Panc1 (cell line): Measurements from ENCODE around the gene NPPB. TPM values are rescaled to one million over a fixed set of nuclear protein-coding genes. Genes with fewer than 3 reads are reported as not detected.

Experiments used
- ATAC-seq: fragments of 200-7000 bp; cut with Tn5 transposase; 2 replicates; pipeline ENCODE4 v1.9.1; 2020; ENCODE audit warnings: mild to moderate bottlenecking, moderate library complexity
- BruUV-seq: library from RNA; stranded (reverse); fragments of 400-500 nt; replicated peaks from 2 replicates; lab custom pipeline; 2021; lab: Mats Ljungman, UMichigan
- CTCF ChIA-PET: fragments of 300-600 bp; sonication (Branson Sonifier 250); formaldehyde crosslinking; loops from one replicate; lab custom pipeline; 2022; ENCODE audit warnings: antibody characterized with exemption; lab: Charles Lee
- POLR2A ChIA-PET: fragments of 300-600 bp; sonication (Branson Sonifier 250); formaldehyde crosslinking; loops from one replicate; lab custom pipeline; 2022; ENCODE audit warnings: antibody characterized with exemption; lab: Charles Lee
- DNase-seq: peaks from one replicate; pipeline ENCODE4 v3.0.0-alpha.2; 2010; ENCODE audit warnings: low read depth, low spot score
- H3K27ac ChIP-seq: 2 replicates; pipeline ENCODE4 v1.5.1; 2011; ENCODE audit warnings: mild to moderate bottlenecking, low read length, inconsistent platforms
- H3K27me3 ChIP-seq: fragments of 200-500 bp; sonication (Bioruptor generic); 2 replicates; pipeline ENCODE4 v1.6.0; 2014; ENCODE audit warnings: low read length, inconsistent platforms; ENCODE audit not compliant: control insufficient read depth, insufficient read depth
- H3K36me3 ChIP-seq: fragments of 200-500 bp; sonication (Bioruptor generic); 2 replicates; pipeline ENCODE4 v1.5.1; 2014; ENCODE audit warnings: inconsistent platforms, mild to moderate bottlenecking, low read length, moderate library complexity; ENCODE audit not compliant: control insufficient read depth, insufficient read depth
- H3K4me1 ChIP-seq: 2 replicates; pipeline ENCODE4 v1.5.1; 2011; ENCODE audit warnings: inconsistent platforms, mild to moderate bottlenecking, low read length, moderate library complexity; ENCODE audit not compliant: control insufficient read depth, insufficient read depth
- H3K4me3 ChIP-seq, 2 experiments: 2 replicates each; pipeline ENCODE4 v1.5.1; 2011 to 2012; ENCODE audit warnings: low read depth in 2 of 2, low read length in 2 of 2, mild to moderate bottlenecking in 2 of 2, inconsistent platforms in 1 of 2, moderate library complexity in 1 of 2
- H3K9me3 ChIP-seq: fragments of 200-500 bp; sonication (Bioruptor generic); 2 replicates; pipeline ENCODE4 v1.5.1; 2014; ENCODE audit warnings: low read depth, mild to moderate bottlenecking, inconsistent platforms, low read length, moderate library complexity; ENCODE audit not compliant: control insufficient read depth, insufficient read depth
- POLR2AphosphoS5 ChIP-seq: IDR thresholded peaks from 2 replicates; pipeline ENCODE4 v1.6.1; 2012; ENCODE audit warnings: mild to moderate bottlenecking, low read depth, low read length, moderate library complexity
- SIN3A ChIP-seq: IDR thresholded peaks from 2 replicates; pipeline ENCODE4 v1.6.1; 2012; ENCODE audit warnings: low read depth, mild to moderate bottlenecking, low read length, moderate library complexity, borderline replicate concordance; ENCODE audit not compliant: insufficient read depth
- TCF7L2 ChIP-seq: IDR thresholded peaks from 2 replicates; pipeline ENCODE4 v1.6.1; 2011; ENCODE audit warnings: mild to moderate bottlenecking, low read depth, low read length, inconsistent platforms
- in situ Hi-C: cut with HindIII; loops from 2 replicates; pipeline ENCODE4 v1.10.0; 2016; ENCODE audit warnings: low sequenced_read_pairs, low pct_unique_long_range_greater_than_20kb
- intact Hi-C: fragments of 100-400 bp; cut with micrococcal nuclease; formaldehyde crosslinking; loops from one replicate; pipeline ENCODE4 v1.10.0; 2022; ENCODE audit not compliant: unreplicated experiment
- total RNA-seq: library from RNA; stranded (reverse); gene quantifications from one replicate; pipeline ENCODE4 v1.2.1, GENCODE V29; 2021; ENCODE audit not compliant: unreplicated experiment
- TF ChIP-seq, protein P1 (sequence below), 2 experiments: IDR thresholded peaks; 2 replicates each; pipeline ENCODE4 v1.6.1; 2011 to 2012; ENCODE audit warnings: low read depth in 2 of 2, control low read depth in 1 of 2, low read length in 1 of 2, mild to moderate bottlenecking in 1 of 2, moderate library complexity in 1 of 2; ENCODE audit not compliant: insufficient read depth in 1 of 2
- TF ChIP-seq, protein P2 (sequence below): fragments of 450-650 bp; IDR thresholded peaks from 2 replicates; pipeline ENCODE4 v1.5.1; 2017; ENCODE audit warnings: mild to moderate bottlenecking

NPPB gene
- total RNA-seq, 1 experiment from 2014 or later, result not detected

DNA sequence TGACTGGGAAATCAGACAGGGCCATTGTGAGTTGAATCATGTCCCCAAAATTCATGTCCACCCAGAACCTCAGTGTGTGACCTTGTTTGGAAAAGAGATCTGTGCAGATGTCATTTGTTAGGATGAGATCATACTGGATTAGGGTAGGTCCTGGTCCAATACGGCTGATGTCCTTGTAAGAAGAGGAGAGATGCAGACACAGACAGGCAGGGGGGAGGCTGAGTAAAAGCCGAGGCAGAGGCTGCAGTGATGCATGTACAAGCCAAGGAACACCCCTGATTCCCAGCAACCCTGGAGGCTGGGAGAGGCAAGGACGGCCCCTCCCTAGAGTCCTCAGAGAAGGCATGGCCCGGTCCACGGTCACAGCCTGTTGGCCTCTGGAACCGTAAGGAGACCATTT is 15.9 kb upstream of the NPPB start:
- TF ChIP-seq, protein P1, sequence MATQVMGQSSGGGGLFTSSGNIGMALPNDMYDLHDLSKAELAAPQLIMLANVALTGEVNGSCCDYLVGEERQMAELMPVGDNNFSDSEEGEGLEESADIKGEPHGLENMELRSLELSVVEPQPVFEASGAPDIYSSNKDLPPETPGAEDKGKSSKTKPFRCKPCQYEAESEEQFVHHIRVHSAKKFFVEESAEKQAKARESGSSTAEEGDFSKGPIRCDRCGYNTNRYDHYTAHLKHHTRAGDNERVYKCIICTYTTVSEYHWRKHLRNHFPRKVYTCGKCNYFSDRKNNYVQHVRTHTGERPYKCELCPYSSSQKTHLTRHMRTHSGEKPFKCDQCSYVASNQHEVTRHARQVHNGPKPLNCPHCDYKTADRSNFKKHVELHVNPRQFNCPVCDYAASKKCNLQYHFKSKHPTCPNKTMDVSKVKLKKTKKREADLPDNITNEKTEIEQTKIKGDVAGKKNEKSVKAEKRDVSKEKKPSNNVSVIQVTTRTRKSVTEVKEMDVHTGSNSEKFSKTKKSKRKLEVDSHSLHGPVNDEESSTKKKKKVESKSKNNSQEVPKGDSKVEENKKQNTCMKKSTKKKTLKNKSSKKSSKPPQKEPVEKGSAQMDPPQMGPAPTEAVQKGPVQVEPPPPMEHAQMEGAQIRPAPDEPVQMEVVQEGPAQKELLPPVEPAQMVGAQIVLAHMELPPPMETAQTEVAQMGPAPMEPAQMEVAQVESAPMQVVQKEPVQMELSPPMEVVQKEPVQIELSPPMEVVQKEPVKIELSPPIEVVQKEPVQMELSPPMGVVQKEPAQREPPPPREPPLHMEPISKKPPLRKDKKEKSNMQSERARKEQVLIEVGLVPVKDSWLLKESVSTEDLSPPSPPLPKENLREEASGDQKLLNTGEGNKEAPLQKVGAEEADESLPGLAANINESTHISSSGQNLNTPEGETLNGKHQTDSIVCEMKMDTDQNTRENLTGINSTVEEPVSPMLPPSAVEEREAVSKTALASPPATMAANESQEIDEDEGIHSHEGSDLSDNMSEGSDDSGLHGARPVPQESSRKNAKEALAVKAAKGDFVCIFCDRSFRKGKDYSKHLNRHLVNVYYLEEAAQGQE (IDR thresholded peaks at IDR 0.05; ENCODE audit: insufficient read depth in 1 of 2, low read depth in 2 of 2, low read length in 1 of 2), result no peak
- no peak for TF ChIP-seq TCF7L2
- TF ChIP-seq POLR2AphosphoS5, result no peak
- TF ChIP-seq, protein P2, sequence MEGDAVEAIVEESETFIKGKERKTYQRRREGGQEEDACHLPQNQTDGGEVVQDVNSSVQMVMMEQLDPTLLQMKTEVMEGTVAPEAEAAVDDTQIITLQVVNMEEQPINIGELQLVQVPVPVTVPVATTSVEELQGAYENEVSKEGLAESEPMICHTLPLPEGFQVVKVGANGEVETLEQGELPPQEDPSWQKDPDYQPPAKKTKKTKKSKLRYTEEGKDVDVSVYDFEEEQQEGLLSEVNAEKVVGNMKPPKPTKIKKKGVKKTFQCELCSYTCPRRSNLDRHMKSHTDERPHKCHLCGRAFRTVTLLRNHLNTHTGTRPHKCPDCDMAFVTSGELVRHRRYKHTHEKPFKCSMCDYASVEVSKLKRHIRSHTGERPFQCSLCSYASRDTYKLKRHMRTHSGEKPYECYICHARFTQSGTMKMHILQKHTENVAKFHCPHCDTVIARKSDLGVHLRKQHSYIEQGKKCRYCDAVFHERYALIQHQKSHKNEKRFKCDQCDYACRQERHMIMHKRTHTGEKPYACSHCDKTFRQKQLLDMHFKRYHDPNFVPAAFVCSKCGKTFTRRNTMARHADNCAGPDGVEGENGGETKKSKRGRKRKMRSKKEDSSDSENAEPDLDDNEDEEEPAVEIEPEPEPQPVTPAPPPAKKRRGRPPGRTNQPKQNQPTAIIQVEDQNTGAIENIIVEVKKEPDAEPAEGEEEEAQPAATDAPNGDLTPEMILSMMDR, result no peak
- TF ChIP-seq SIN3A, result no peak
- ChIA-PET CTCF (no interaction called here), POLR2A (no interaction called here)
- no peak for DNase-seq
- no peak overlapping the region for H3K4me3 ChIP-seq
- no peak for ATAC-seq
- in situ Hi-C loops, result no loop called here
- H3K9me3 ChIP-seq, result no peaks in the 10 kb centered on the region
- BruUV-seq, result no TSS peak
- no peaks in the 10 kb centered on the region; the same call in 1 of the 2 replicates for H3K27me3 ChIP-seq
- intact Hi-C loops, result no loop called here
- H3K27ac ChIP-seq, result no peak overlapping the region
- H3K36me3 ChIP-seq, result no peaks in the 10 kb centered on the region
- no peaks in the 10 kb centered on the region for H3K4me1 ChIP-seq

DNA sequence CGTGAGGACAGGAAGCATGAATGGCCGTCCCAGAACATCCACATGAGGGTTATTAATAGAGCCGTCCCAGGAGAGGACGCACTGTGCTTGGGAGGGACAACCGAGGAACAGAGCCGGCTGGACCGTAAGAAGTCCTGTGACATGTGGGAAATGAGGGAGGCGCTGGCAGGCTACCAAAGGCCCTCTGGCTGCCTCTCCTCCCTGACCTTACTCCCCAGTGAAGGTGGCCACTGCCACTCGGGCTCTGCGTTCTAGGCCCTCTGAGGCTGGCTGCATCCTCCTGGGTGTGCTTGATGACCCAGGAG is 15.5 kb upstream of the NPPB start:
- POLR2A ChIA-PET, result no interaction called here

More for the DNA sequence above, 15.5 kb upstream of the NPPB start:
- Histone ChIP-seq H3K4me1 (no peaks in the 10 kb centered on the region), H3K9me3 (no peaks in the 10 kb centered on the region), H3K27me3 (no peaks in the 10 kb centered on the region; the same call in 1 of the 2 replicates), H3K4me3 (no peak overlapping the region), H3K36me3 (no peaks in the 10 kb centered on the region), H3K27ac (no peak overlapping the region)
- TF ChIP-seq SIN3A (no peak), TCF7L2 (no peak), POLR2AphosphoS5 (no peak)
- TF ChIP-seq, protein P2, result no peak
- TF ChIP-seq, protein P1 (IDR thresholded peaks at IDR 0.05; ENCODE audit: insufficient read depth in 1 of 2, low read depth in 2 of 2, low read length in 1 of 2), result no peak
- in situ Hi-C loops, result no loop called here
- ATAC-seq, result no peak
- CTCF ChIA-PET, result no interaction called here
- no TSS peak for BruUV-seq
- DNase-seq, result no peak
- intact Hi-C loops, result no loop called here
